WTC11 (cell line): Measurements from ENCODE around the gene PCDH12. TPM values are rescaled to one million over a fixed set of nuclear protein-coding genes. Genes with fewer than 3 reads are reported as not detected.
A peak's percentile ranks its signal among the peaks of the same experiment; 100 is the strongest.

Experiments
- ATF1 ChIP-seq: sonication (generic); formaldehyde crosslinking; IDR thresholded peaks from 2 replicates; pipeline ENCODE4 v1.8.1; 2023; ENCODE audit warnings: mild to moderate bottlenecking, moderate library complexity, missing genetic modification reagents
- CREB1 ChIP-seq: sonication (generic); formaldehyde crosslinking; IDR thresholded peaks from 2 replicates; pipeline ENCODE4 v1.8.0; 2023; ENCODE audit warnings: mild to moderate bottlenecking, missing genetic modification reagents
- E2F1 ChIP-seq: sonication (generic); formaldehyde crosslinking; IDR thresholded peaks from 2 replicates; pipeline ENCODE4 v1.8.0; 2022; ENCODE audit warnings: mild to moderate bottlenecking, missing genetic modification reagents
- E2F4 ChIP-seq: sonication (generic); formaldehyde crosslinking; IDR thresholded peaks from 2 replicates; pipeline ENCODE4 v1.8.1; 2022; ENCODE audit warnings: low read depth, mild to moderate bottlenecking, moderate library complexity, missing genetic modification reagents, borderline replicate concordance
- EMX1 ChIP-seq: fragments of 250-450 bp; sonication (Bioruptor Pico); IDR thresholded peaks from 2 replicates; pipeline ENCODE4 v1.8.0; 2021; ENCODE audit warnings: mild to moderate bottlenecking
- GABPB1 ChIP-seq: sonication (generic); formaldehyde crosslinking; IDR thresholded peaks from 2 replicates; pipeline ENCODE4 v1.8.1; 2023; ENCODE audit warnings: mild to moderate bottlenecking, missing genetic modification reagents
- HMGA2 ChIP-seq: fragments of 250-450 bp; sonication (Bioruptor Pico); IDR thresholded peaks from 2 replicates; pipeline ENCODE4 v1.4.0; 2021; ENCODE audit warnings: mild to moderate bottlenecking, moderate library complexity
- IRF1 ChIP-seq: sonication (generic); formaldehyde crosslinking; IDR thresholded peaks from 2 replicates; pipeline ENCODE4 v1.8.0; 2023; ENCODE audit warnings: missing genetic modification reagents
- JAZF1 ChIP-seq: fragments of 250-450 bp; sonication (Bioruptor Pico); IDR thresholded peaks from 2 replicates; pipeline ENCODE4 v1.9.0; 2021; ENCODE audit warnings: moderate library complexity, mild to moderate bottlenecking, inconsistent platforms
- KAT7 ChIP-seq: sonication (generic); formaldehyde crosslinking; IDR thresholded peaks from 2 replicates; pipeline ENCODE4 v1.8.1; 2023; ENCODE audit warnings: missing genetic modification reagents, mild to moderate bottlenecking, borderline replicate concordance
- MXD4 ChIP-seq: fragments of 250-450 bp; sonication (Bioruptor Pico); IDR thresholded peaks from 2 replicates; pipeline ENCODE4 v1.8.0; 2021; ENCODE audit warnings: mild to moderate bottlenecking, moderate library complexity, borderline replicate concordance
- NFYB ChIP-seq: sonication (generic); formaldehyde crosslinking; conservative IDR thresholded peaks from 2 replicates; pipeline ENCODE4 v1.8.0; 2022; ENCODE audit warnings: low read depth, missing genetic modification reagents
- NR1H2 ChIP-seq: sonication (generic); formaldehyde crosslinking; IDR thresholded peaks from 2 replicates; pipeline ENCODE4 v1.9.0; 2021; ENCODE audit warnings: mild to moderate bottlenecking, moderate library complexity, missing genetic modification reagents
- OVOL2 ChIP-seq: fragments of 250-450 bp; sonication (Bioruptor Pico); IDR thresholded peaks from 2 replicates; pipeline ENCODE4 v1.9.0; 2021; ENCODE audit warnings: mild to moderate bottlenecking, borderline replicate concordance
- RELA ChIP-seq: sonication (generic); formaldehyde crosslinking; IDR thresholded peaks from 2 replicates; pipeline ENCODE4 v1.8.1; 2022; ENCODE audit warnings: missing genetic modification reagents, mild to moderate bottlenecking, borderline replicate concordance
- ZBTB43 ChIP-seq: sonication (generic); formaldehyde crosslinking; IDR thresholded peaks from 2 replicates; pipeline ENCODE4 v1.8.1; 2023; ENCODE audit warnings: mild to moderate bottlenecking, missing genetic modification reagents
- ZNF121 ChIP-seq: sonication (generic); formaldehyde crosslinking; IDR thresholded peaks from 2 replicates; pipeline ENCODE4 v1.8.0; 2023; ENCODE audit warnings: missing genetic modification reagents
- ZNF263 ChIP-seq: sonication (generic); formaldehyde crosslinking; IDR thresholded peaks from 2 replicates; pipeline ENCODE4 v1.8.1; 2022; ENCODE audit warnings: low read depth, mild to moderate bottlenecking, moderate library complexity, missing genetic modification reagents
- ZNF423 ChIP-seq: fragments of 250-450 bp; sonication (Bioruptor Pico); IDR thresholded peaks from 2 replicates; pipeline ENCODE4 v2.1.2; 2022; ENCODE audit warnings: mild to moderate bottlenecking, moderate library complexity
- ZSCAN18 ChIP-seq: fragments of 250-450 bp; sonication (Bioruptor Pico); IDR thresholded peaks from 2 replicates; pipeline ENCODE4 v2.1.2; 2022; ENCODE audit warnings: mild to moderate bottlenecking, moderate library complexity
- total RNA-seq: library from RNA; stranded (reverse); gene quantifications from 3 replicates; pipeline ENCODE4 v1.2.3, GENCODE V29; 2021
- TF ChIP-seq, protein P1 (sequence below): fragments of 250-450 bp; sonication (Bioruptor Pico); IDR thresholded peaks from 2 replicates; pipeline ENCODE4 v1.9.0; 2021; ENCODE audit warnings: moderate library complexity, mild to moderate bottlenecking, inconsistent platforms, borderline replicate concordance
- TF ChIP-seq, protein P2 (sequence below): sonication (generic); formaldehyde crosslinking; IDR thresholded peaks from 2 replicates; pipeline ENCODE4 v1.8.1; 2023; ENCODE audit warnings: mild to moderate bottlenecking, missing genetic modification reagents, moderate library complexity

PCDH12 gene
- total RNA-seq, 1 experiment from 2014 or later, result 0.33 TPM

DNA sequence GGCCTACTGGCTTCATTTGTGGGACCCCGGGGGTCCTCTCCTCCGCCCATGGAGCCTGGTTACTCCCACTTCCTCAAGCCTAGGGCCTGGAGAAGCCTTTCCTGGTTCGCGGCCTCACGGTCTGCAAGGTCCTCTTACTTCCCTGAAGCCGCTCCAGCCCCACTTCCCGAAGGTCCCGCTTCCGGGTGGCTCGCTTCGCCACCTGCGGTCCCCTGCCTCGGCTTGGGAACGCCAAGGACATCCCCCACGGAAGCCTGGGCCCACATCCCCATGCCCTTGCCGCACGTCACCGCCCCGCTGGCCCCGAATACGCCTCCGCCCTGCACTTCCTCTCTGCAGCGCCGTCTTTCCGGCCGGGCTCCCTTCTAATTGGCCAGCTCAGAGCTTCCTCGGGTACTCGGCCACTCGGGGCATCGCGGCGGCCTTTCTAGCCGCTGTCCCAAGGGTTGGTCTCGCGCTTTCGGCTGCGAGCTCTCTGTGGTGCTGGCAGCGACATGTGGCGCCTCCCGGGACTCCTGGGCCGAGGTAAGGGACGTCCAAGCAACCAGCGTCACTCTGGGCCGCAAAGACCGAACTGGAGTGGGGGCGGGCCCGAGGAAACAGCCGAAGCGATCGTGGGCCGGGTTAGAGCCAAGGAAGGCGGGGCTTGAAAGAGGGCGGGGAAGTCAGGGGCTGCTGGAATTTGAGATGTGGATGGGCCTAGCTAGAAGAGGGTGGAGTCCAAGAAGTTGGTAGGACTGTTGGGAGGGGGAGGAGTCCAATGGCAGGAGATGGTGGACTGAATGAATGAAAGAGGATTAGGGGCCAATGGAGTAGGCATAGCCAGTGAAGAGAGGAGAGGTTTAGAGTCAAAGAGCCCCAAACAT is 34.3 kb downstream of the PCDH12 start, which contains the start of gene DELE1 (continued):
- 0 out of 2 replicates have a peak, but pooled peaks have one; percentile 45 for TF ChIP-seq CREB1 (CRISPR knock-in tag)
- no peak for TF ChIP-seq NR1H2 (CRISPR knock-in tag)
- peak; percentile 56; the same call in 1 of the 2 replicates for TF ChIP-seq ATF1 (CRISPR knock-in tag)
- no peak for TF ChIP-seq E2F1 (CRISPR knock-in tag)
- peak; percentile 71 for TF ChIP-seq NFYB
- TF ChIP-seq IRF1 (CRISPR knock-in tag), result 0 out of 2 replicates have a peak, but pooled peaks have one; percentile 69
- no peak for TF ChIP-seq EMX1 (CRISPR knock-in tag)
- TF ChIP-seq HMGA2 (CRISPR knock-in tag), result no peak
- TF ChIP-seq, protein P1, sequence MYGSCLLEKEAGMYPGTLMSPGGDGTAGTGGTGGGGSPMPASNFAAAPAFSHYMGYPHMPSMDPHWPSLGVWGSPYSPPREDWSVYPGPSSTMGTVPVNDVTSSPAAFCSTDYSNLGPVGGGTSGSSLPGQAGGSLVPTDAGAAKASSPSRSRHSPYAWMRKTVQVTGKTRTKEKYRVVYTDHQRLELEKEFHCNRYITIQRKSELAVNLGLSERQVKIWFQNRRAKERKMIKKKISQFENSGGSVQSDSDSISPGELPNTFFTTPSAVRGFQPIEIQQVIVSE (CRISPR knock-in tag), result no peak
- TF ChIP-seq E2F4, result no peak
- TF ChIP-seq ZNF263 (CRISPR knock-in tag), result no peak
- no peak for TF ChIP-seq JAZF1 (CRISPR knock-in tag)
- TF ChIP-seq RELA (CRISPR knock-in tag), result no peak
- no peak for TF ChIP-seq OVOL2 (CRISPR knock-in tag)
- no peak for TF ChIP-seq ZNF423 (CRISPR knock-in tag)
- no peak for TF ChIP-seq KAT7 (CRISPR knock-in tag)
- TF ChIP-seq ZSCAN18 (CRISPR knock-in tag), result no peak
- no peak for TF ChIP-seq ZNF121 (CRISPR knock-in tag)
- TF ChIP-seq GABPB1 (CRISPR knock-in tag), result peak; percentile 37; the same call in 1 of the 2 replicates
- TF ChIP-seq, protein P2, sequence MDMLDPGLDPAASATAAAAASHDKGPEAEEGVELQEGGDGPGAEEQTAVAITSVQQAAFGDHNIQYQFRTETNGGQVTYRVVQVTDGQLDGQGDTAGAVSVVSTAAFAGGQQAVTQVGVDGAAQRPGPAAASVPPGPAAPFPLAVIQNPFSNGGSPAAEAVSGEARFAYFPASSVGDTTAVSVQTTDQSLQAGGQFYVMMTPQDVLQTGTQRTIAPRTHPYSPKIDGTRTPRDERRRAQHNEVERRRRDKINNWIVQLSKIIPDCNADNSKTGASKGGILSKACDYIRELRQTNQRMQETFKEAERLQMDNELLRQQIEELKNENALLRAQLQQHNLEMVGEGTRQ (CRISPR knock-in tag), result no peak
- no peak for TF ChIP-seq MXD4 (CRISPR knock-in tag)
- no peak for TF ChIP-seq ZBTB43 (CRISPR knock-in tag)
